NCI-H345 treated with DMSO at 0.1 percent for 48 hours (cell line): ENCODE measurements around the gene ARMC6.
A peak's percentile ranks its signal among the peaks of the same experiment; 100 is the strongest.
"Not testable (repeated sequence)": the region's sequence is repeated elsewhere in the genome, so short reads cannot be mapped to it uniquely, and the experiment has no call there.

ENCODE experiments used
- DNase-seq: peaks from one replicate; lab custom pipeline; 2025; ENCODE audit not compliant: unreplicated experiment; lab: John Stamatoyannopoulos, UW

The ARMC6 gene

GRCh38 chr19:19074196-19074882 lies 40.9 kb downstream of the ARMC6 start:
- DNase-seq = no peak

- DNase-seq = no peak
These were observed 41.7 kb downstream of the ARMC6 start for GRCh38 chr19:19075126-19075525.

GRCh38 chr19:19076476-19076875 lies 43.1 kb downstream of the ARMC6 start:
- no peak for DNase-seq

- peak; percentile 82 for DNase-seq
These were observed 43.7 kb downstream of the ARMC6 start for GRCh38 chr19:19077103-19077502.

GRCh38 chr19:19078801-19079200 lies 45.4 kb downstream of the ARMC6 start:
- DNase-seq = no peak

- no peak for DNase-seq
These were observed 46.2 kb downstream of the ARMC6 start for GRCh38 chr19:19079571-19079970.

- DNase-seq = no peak
These were observed 48.3 kb downstream of the ARMC6 start for GRCh38 chr19:19081642-19082151.

GRCh38 chr19:19083413-19084178 lies 50.2 kb downstream of the ARMC6 start:
- no peak for DNase-seq

- DNase-seq = no peak
These were observed 54.3 kb downstream of the ARMC6 start for GRCh38 chr19:19087676-19088075.

- DNase-seq = no peak
These were observed 61.1 kb downstream of the ARMC6 start for GRCh38 chr19:19094513-19094912.

GRCh38 chr19:19095691-19096090 lies 62.3 kb downstream of the ARMC6 start:
- DNase-seq = no peak

- DNase-seq = no peak
These were observed 63.5 kb downstream of the ARMC6 start for GRCh38 chr19:19096641-19097627.

GRCh38 chr19:19098084-19098702 lies 64.8 kb downstream of the ARMC6 start:
- no peak for DNase-seq

GRCh38 chr19:19098703-19099632 lies 65.6 kb downstream of the ARMC6 start:
- no peak for DNase-seq

- no peak for DNase-seq
These were observed 68.1 kb downstream of the ARMC6 start for GRCh38 chr19:19101540-19101939.

GRCh38 chr19:19102566-19102965 lies 69.2 kb downstream of the ARMC6 start:
- not testable (repeated sequence) for DNase-seq

GRCh38 chr19:19103167-19103566 lies 69.8 kb downstream of the ARMC6 start:
- DNase-seq = no peak

GRCh38 chr19:19105365-19106055 lies 72.1 kb downstream of the ARMC6 start:
- DNase-seq = no peak

- DNase-seq = no peak
These were observed 72.7 kb downstream of the ARMC6 start for GRCh38 chr19:19106056-19106551.
